ENCODE measurements around the gene MICAL2. TPM values are rescaled to one million over a fixed set of nuclear protein-coding genes. Genes with fewer than 3 reads are reported as not detected.

MICAL2 gene
- total RNA-seq, 1 experiment from 2014 or later: 37.4 TPM

DNA sequence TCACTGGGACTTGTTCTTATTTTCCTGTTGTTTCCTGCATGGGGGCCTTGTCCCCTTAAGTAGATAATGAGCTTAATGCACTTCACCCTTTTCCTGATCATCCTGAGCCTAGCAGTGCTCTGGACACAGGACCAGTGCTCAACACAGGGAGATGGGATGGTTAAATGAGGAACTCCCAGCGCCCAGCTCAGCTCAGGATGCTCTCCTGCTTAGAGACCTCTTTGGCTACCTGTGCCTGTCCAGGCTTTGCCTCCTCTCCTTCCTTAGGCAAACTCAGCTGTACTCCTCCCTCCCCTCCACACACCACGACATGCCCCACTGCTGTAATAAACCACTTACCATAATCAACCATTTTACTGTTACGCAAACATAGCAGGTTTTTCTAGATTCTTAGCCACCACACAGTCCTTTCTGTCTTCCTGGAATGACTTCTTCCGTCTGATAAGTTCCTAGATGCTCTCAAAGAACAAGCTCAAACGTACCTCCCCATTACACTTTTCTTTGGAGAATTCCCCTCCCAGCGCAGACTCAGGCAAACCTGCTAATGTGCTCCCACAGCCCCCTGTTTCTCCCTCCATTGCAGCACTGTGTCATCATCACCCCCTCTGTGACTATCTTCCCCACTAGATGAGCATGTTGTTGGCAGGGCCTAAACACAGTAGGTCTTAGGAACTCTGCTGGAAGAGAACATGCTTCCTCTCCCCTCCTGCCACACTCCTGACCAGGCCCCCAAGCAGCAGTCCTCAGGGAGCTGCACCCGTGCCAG lies 113.6 kb downstream of the MICAL2 start:
- Histone ChIP-seq H4K20me1 (ENCODE audit: insufficient read depth) (no peaks in the 10 kb centered on the region), H3K9me2 (ENCODE audit: insufficient read depth) (no peaks in the 10 kb centered on the region), H3K79me2 (ENCODE audit: insufficient read depth, low read length) (no peaks in the 10 kb centered on the region), H3K4me1 (ENCODE audit: control insufficient read depth in 1 of 2, insufficient read depth in 2 of 2, low read length in 2 of 2) (peaks cover 1 to 2% of the 10 kb centered on the region in 2 experiments), H3K4me3 (replicated peaks in 1 of 2; ENCODE audit: low read depth in 1 of 2, low read length in 2 of 2) (no peak overlapping the region), H3K27ac (ENCODE audit: low read depth, low read length) (no peak overlapping the region), H2AFZ (ENCODE audit: low read depth, low read length, poor library complexity, severe bottlenecking) (no peak overlapping the region), H3K9ac (ENCODE audit: low read length) (no peak overlapping the region), H3K36me3 (ENCODE audit: control insufficient read depth in 1 of 2, insufficient read depth in 2 of 2, low read length in 2 of 2) (peaks cover 0 to 10% of the 10 kb centered on the region in 2 experiments; a peak in 2 of 4 replicates), H3K4me2 (ENCODE audit: low read length) (no peak overlapping the region), H3K27me3 (ENCODE audit: insufficient read depth, low read length) (no peaks in the 10 kb centered on the region), H3K9me3 (ENCODE audit: control insufficient read depth in 1 of 2, insufficient read depth in 1 of 2, low read depth in 1 of 2, low read length in 2 of 2) (no peaks in the 10 kb centered on the region)
- intact Hi-C loops (cut with micrococcal nuclease): no loop called here
- RAD21 ChIA-PET (ENCODE audit: low non-redundant PET in 1 of 2, low total read pairs in 2 of 2, uncharacterized antibody in 2 of 2, unreplicated experiment in 2 of 2): no interaction called here
- TF ChIP-seq ZNF274 (IDR thresholded peaks at IDR 0.05; ENCODE audit: low read depth, low read length): no peak
- TF ChIP-seq RAD21 (IDR thresholded peaks at IDR 0.05; ENCODE audit: low read depth): no peak
- TF ChIP-seq JUND (IDR thresholded peaks at IDR 0.05): no peak
- TF ChIP-seq SRF (IDR thresholded peaks at IDR 0.05; ENCODE audit: low read depth): no peak
- no peak for TF ChIP-seq EZH2phosphoT487 (IDR thresholded peaks at IDR 0.05; ENCODE audit: borderline replicate concordance)
- TF ChIP-seq, protein P1, sequence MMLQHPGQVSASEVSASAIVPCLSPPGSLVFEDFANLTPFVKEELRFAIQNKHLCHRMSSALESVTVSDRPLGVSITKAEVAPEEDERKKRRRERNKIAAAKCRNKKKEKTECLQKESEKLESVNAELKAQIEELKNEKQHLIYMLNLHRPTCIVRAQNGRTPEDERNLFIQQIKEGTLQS (IDR thresholded peaks at IDR 0.05): no peak
- no peak for TF ChIP-seq SIN3A (IDR thresholded peaks at IDR 0.05; ENCODE audit: low read depth)
- TF ChIP-seq YY1 (IDR thresholded peaks at IDR 0.05; ENCODE audit: extremely low read depth, insufficient replicate concordance, low read depth, low read length): no peak
- no peak for TF ChIP-seq SP1 (IDR thresholded peaks at IDR 0.05; ENCODE audit: low read depth)
- TF ChIP-seq EZH2 (IDR thresholded peaks at IDR 0.05): no peak
- TF ChIP-seq, protein P2, sequence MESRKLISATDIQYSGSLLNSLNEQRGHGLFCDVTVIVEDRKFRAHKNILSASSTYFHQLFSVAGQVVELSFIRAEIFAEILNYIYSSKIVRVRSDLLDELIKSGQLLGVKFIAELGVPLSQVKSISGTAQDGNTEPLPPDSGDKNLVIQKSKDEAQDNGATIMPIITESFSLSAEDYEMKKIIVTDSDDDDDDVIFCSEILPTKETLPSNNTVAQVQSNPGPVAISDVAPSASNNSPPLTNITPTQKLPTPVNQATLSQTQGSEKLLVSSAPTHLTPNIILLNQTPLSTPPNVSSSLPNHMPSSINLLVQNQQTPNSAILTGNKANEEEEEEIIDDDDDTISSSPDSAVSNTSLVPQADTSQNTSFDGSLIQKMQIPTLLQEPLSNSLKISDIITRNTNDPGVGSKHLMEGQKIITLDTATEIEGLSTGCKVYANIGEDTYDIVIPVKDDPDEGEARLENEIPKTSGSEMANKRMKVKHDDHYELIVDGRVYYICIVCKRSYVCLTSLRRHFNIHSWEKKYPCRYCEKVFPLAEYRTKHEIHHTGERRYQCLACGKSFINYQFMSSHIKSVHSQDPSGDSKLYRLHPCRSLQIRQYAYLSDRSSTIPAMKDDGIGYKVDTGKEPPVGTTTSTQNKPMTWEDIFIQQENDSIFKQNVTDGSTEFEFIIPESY (IDR thresholded peaks at IDR 0.05; ENCODE audit: extremely low read depth, insufficient replicate concordance, low read length): no peak
- no peak for TF ChIP-seq EGR1 (IDR thresholded peaks at IDR 0.05; ENCODE audit: low read depth)
- TF ChIP-seq CBX3 (IDR thresholded peaks at IDR 0.05; ENCODE audit: low read depth): no peak
- no peak for TF ChIP-seq POLR2A (IDR thresholded peaks at IDR 0.05; ENCODE audit: borderline replicate concordance, extremely low read depth, insufficient read depth, insufficient read length)
- no peak for TF ChIP-seq CEBPB (IDR thresholded peaks at IDR 0.05; ENCODE audit: low read depth)
- no peak for TF ChIP-seq POLR2AphosphoS5 (IDR thresholded peaks at IDR 0.05; ENCODE audit: low read depth, low read length)
- TF ChIP-seq TCF7L2 (IDR thresholded peaks at IDR 0.05; ENCODE audit: borderline replicate concordance, extremely low read depth, insufficient read depth, insufficient read length): no peak
- TF ChIP-seq, protein P3, sequence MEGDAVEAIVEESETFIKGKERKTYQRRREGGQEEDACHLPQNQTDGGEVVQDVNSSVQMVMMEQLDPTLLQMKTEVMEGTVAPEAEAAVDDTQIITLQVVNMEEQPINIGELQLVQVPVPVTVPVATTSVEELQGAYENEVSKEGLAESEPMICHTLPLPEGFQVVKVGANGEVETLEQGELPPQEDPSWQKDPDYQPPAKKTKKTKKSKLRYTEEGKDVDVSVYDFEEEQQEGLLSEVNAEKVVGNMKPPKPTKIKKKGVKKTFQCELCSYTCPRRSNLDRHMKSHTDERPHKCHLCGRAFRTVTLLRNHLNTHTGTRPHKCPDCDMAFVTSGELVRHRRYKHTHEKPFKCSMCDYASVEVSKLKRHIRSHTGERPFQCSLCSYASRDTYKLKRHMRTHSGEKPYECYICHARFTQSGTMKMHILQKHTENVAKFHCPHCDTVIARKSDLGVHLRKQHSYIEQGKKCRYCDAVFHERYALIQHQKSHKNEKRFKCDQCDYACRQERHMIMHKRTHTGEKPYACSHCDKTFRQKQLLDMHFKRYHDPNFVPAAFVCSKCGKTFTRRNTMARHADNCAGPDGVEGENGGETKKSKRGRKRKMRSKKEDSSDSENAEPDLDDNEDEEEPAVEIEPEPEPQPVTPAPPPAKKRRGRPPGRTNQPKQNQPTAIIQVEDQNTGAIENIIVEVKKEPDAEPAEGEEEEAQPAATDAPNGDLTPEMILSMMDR (IDR thresholded peaks at IDR 0.05 in 2 of 3, conservative IDR thresholded peaks at IDR 0.05 in 1 of 3; ENCODE audit: borderline replicate concordance in 1 of 3, insufficient read depth in 1 of 3, low read depth in 2 of 3, low read length in 2 of 3): no peak
- TF ChIP-seq, protein P4, sequence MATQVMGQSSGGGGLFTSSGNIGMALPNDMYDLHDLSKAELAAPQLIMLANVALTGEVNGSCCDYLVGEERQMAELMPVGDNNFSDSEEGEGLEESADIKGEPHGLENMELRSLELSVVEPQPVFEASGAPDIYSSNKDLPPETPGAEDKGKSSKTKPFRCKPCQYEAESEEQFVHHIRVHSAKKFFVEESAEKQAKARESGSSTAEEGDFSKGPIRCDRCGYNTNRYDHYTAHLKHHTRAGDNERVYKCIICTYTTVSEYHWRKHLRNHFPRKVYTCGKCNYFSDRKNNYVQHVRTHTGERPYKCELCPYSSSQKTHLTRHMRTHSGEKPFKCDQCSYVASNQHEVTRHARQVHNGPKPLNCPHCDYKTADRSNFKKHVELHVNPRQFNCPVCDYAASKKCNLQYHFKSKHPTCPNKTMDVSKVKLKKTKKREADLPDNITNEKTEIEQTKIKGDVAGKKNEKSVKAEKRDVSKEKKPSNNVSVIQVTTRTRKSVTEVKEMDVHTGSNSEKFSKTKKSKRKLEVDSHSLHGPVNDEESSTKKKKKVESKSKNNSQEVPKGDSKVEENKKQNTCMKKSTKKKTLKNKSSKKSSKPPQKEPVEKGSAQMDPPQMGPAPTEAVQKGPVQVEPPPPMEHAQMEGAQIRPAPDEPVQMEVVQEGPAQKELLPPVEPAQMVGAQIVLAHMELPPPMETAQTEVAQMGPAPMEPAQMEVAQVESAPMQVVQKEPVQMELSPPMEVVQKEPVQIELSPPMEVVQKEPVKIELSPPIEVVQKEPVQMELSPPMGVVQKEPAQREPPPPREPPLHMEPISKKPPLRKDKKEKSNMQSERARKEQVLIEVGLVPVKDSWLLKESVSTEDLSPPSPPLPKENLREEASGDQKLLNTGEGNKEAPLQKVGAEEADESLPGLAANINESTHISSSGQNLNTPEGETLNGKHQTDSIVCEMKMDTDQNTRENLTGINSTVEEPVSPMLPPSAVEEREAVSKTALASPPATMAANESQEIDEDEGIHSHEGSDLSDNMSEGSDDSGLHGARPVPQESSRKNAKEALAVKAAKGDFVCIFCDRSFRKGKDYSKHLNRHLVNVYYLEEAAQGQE (IDR thresholded peaks at IDR 0.05; ENCODE audit: low read depth): no peak
- TF ChIP-seq, protein P5, sequence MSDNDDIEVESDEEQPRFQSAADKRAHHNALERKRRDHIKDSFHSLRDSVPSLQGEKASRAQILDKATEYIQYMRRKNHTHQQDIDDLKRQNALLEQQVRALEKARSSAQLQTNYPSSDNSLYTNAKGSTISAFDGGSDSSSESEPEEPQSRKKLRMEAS (IDR thresholded peaks at IDR 0.05): no peak
- POLR2A ChIA-PET: no interaction called here
- no peak for ATAC-seq
- CTCF ChIA-PET: interaction anchor here (0.8 kb wide), 1 partner anchor 12 kb away, joined by 3 read pairs; no protein-coding TSS in a partner anchor
- no peak for DNase-seq (ENCODE audit: low read depth, low spot score)
- no TSS peak for BruUV-seq (replicated peaks)

Data from HCT116 (cell line).